Measurements from ENCODE around the gene C1QTNF6. TPM values are rescaled to one million over a fixed set of nuclear protein-coding genes. Genes with fewer than 3 reads are reported as not detected.

C1QTNF6 gene
- total and polyA plus RNA-seq, 8 donors, result 1.2 to 10.9 (median 3.0) TPM

DNA sequence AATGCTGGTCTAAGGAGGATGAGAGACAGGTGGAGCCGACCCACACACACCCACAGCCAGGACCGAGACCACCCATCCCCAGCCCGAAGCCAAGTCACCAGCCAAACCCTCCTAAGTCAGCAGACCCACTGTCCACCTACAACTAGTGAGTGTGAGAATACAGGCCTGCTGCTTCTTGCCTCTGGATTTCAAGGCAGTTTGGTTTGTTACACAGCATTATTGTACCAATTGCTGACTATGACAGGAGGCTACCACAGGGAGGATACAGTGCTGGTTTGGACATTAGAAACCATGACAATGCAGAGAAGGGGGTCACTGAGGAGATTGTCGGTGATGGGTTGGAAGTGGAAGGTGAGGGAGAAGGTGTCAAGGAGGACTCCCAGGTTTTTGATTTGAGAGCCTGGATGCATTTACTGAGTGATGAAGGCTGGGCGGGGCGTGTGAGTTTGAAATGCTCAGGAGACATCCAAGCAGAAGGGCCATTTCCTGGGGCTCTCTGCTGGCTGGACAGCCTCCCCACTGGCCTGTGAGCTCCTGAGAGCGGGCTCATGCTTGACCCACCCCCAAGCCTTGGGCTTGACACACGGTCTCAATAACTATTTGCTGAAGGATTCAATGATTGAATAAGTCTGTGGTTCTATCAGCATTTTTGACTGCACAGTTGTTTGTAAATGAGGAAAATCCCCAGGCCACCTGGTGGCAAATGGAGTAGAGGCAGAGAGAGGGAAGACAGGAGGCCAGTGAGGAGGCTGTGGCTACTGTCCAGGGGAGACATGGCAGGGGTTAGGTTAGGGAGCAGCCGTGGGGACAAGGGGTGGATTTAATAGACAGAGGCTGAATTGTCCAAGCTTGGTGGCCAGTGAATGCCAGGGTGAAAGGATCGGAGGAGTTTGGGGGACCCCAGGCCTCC, 33.6 kb upstream of the C1QTNF6 start:
- Histone ChIP-seq H3K9me3 (no peaks in the 10 kb centered on the region), H3K27ac (peak overlapping the region in 1 of 4 donors; percentile 31), H3K4me1 (no peaks in the 10 kb centered on the region), H3K4me3 (no peak overlapping the region), H3K36me3 (no peaks in the 10 kb centered on the region), H3K27me3 (no peaks in the 10 kb centered on the region)
- TF ChIP-seq, protein P1, sequence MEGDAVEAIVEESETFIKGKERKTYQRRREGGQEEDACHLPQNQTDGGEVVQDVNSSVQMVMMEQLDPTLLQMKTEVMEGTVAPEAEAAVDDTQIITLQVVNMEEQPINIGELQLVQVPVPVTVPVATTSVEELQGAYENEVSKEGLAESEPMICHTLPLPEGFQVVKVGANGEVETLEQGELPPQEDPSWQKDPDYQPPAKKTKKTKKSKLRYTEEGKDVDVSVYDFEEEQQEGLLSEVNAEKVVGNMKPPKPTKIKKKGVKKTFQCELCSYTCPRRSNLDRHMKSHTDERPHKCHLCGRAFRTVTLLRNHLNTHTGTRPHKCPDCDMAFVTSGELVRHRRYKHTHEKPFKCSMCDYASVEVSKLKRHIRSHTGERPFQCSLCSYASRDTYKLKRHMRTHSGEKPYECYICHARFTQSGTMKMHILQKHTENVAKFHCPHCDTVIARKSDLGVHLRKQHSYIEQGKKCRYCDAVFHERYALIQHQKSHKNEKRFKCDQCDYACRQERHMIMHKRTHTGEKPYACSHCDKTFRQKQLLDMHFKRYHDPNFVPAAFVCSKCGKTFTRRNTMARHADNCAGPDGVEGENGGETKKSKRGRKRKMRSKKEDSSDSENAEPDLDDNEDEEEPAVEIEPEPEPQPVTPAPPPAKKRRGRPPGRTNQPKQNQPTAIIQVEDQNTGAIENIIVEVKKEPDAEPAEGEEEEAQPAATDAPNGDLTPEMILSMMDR (IDR thresholded peaks at IDR 0.05), result no peak
- ATAC-seq (no peak), FAIRE-seq (no peak), DNase-seq (peak in 1 of 6 donors; percentile 6)
- intact Hi-C loops (cut with DNase I), result no loop called here
- WGBS, 2 donors, result 89 to 91% methylated on average over 10 of the region's 10 CpGs

DNA sequence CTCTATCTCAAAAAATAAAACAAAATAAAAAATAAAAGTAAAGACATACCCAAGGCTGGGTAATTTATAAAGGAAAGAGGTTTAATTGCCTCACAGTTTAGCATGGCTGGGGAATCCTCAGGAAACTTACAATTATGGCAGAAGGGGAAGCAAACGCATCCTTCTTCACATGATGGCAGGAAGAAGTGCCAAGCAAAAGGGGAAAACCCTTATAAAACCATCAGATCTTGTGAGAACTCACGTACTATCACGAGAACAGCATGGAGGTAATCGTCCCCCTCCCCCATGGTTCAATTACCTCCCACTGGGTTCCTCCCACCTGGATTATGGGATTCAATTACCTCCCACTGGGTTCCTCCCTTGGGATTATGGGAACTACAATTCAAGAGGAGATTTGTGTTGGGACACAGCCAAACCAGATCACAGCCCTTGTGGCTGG, 32.5 kb upstream of the C1QTNF6 start:
- intact Hi-C loops (cut with DNase I), result no loop called here
- TF ChIP-seq, protein P1 (IDR thresholded peaks at IDR 0.05), result no peak
- DNase-seq (no peak), FAIRE-seq (no peak), ATAC-seq (no peak)
- Histone ChIP-seq H3K27me3 (no peaks in the 10 kb centered on the region), H3K9me3 (no peaks in the 10 kb centered on the region), H3K36me3 (no peaks in the 10 kb centered on the region), H3K27ac (no peak overlapping the region), H3K4me1 (no peaks in the 10 kb centered on the region), H3K4me3 (no peak overlapping the region)
- WGBS, 2 donors, result 61 to 76% methylated on average over 4 of the region's 4 CpGs

DNA sequence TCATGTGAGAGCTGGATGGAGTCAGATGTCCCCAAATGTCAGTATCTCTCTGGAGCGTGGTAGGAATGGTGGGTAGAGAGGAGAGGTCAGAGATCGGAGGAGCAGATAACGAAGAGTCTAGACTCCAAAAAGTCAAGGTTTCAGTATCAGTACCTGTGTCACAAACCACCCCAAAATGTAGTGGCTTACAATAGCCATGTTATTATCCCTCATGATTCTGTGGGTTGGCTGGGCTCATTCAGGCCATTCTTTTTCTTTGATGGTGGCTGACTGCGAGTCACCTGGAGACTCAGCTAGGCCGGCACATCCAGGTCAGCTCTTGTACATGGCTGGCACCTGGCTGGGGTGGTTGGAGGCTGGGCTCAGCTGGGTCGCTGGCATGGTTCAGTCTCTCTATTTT, 31.5 kb upstream of the C1QTNF6 start:
- Histone ChIP-seq H3K4me3 (no peak overlapping the region), H3K27ac (no peak overlapping the region), H3K9me3 (no peaks in the 10 kb centered on the region), H3K4me1 (no peaks in the 10 kb centered on the region), H3K27me3 (no peaks in the 10 kb centered on the region), H3K36me3 (no peaks in the 10 kb centered on the region)
- 83% methylated on average over 6 of the region's 6 CpGs for WGBS, 2 donors
- DNase-seq (no peak), ATAC-seq (no peak), FAIRE-seq (no peak)
- TF ChIP-seq, protein P1 (IDR thresholded peaks at IDR 0.05), result no peak
- intact Hi-C loops (cut with DNase I), result no loop called here

DNA sequence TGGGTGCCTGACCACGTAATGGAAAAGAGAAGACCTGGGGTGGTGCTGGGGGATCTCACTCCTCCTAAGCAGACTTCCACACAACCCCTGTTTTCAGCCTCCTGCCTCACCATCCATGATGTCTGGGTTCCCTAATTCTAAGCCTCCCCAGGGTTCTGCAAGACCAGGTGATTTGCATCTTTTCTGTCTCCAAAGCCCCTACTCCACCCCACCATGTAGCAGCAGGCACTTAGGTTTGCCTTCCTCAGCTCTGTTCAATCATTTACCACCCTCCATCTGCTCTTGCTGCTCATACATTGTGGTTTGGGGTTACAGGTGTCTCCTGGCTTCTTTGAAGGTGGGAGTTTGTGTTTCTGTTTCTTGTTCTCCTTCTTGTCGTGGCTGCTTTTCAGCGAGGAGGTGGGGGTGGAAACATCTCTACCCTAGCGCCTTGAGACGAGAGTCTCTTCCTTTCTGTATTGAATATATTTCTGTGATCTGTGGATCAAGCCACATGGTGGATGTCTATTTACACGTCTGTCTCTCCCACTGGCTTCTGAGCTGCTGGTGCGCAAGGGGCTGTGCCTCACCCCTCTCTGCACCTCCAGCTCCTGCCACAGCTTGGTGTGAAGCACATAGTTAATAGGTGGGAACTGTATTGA, 30.8 kb upstream of the C1QTNF6 start:
- peak in 1 of 4 donors; percentile 22 for ATAC-seq
- no peak overlapping the region for H3K27ac ChIP-seq
- 39 to 53% methylated on average over 6 to 7 of the region's 7 CpGs for WGBS, 2 donors
- TF ChIP-seq, protein P1 (IDR thresholded peaks at IDR 0.05), result no peak
- H3K36me3 ChIP-seq, result no peaks in the 10 kb centered on the region
- intact Hi-C loops (cut with DNase I), result no loop called here
- H3K27me3 ChIP-seq, result no peaks in the 10 kb centered on the region
- FAIRE-seq, result no peak
- DNase-seq, result no peak
- H3K4me3 ChIP-seq, result no peak overlapping the region
- no peaks in the 10 kb centered on the region for H3K4me1 ChIP-seq
- no peaks in the 10 kb centered on the region for H3K9me3 ChIP-seq

DNA sequence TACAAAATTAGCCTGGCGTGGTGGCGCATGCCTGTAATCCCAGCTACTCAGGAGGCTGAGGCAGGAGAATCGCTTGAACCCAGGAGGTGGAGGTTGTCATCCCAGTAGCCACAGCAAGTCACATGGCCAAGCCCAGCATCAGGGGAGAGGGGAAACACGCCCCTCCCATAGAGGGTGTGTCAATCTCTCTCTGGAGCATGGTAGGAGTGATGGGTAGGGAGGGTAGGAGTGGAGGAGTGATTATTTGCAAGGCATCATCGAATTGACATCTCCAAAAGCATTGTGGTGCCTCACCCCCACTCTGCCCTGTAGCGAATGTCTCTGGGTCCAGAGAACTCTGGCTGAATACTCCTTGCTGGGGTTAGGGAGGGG, 30.3 kb upstream of the C1QTNF6 start:
- ATAC-seq (no peak), DNase-seq (no peak), FAIRE-seq (no peak)
- Histone ChIP-seq H3K27me3 (no peaks in the 10 kb centered on the region), H3K9me3 (no peaks in the 10 kb centered on the region), H3K4me3 (no peak overlapping the region), H3K4me1 (no peaks in the 10 kb centered on the region), H3K27ac (no peak overlapping the region), H3K36me3 (no peaks in the 10 kb centered on the region)
- TF ChIP-seq, protein P1 (IDR thresholded peaks at IDR 0.05), result no peak
- intact Hi-C loops (cut with DNase I), result no loop called here
- 71 to 80% methylated on average over 6 of the region's 6 CpGs for WGBS, 2 donors

Measured in pancreas (tissue), 10 donors.